ENCODE results near the gene MAPRE2.

The MAPRE2 gene

DNA sequence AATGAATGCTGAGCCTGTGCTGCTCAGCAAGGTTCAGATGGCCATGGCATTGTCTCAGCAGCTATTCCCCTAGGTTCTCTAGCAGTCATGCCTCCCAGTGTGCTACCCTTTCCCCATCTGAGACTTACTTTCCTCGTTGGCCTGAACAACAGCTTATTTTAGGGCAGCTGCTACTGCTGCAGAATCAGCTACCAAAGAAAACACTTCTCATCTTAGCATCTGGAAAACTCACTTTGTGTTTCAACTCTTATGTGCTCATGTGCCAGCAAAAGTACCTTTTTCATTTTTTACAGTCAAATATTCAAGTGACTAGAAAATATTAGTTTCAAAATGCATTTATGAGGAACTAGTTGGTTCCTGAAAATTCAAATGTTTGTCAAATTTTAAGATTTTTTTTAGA is 139.2 kb downstream of the MAPRE2 start:
- no peak for DNase-seq (ENCODE audit: low read depth in 3 of 3)

DNA sequence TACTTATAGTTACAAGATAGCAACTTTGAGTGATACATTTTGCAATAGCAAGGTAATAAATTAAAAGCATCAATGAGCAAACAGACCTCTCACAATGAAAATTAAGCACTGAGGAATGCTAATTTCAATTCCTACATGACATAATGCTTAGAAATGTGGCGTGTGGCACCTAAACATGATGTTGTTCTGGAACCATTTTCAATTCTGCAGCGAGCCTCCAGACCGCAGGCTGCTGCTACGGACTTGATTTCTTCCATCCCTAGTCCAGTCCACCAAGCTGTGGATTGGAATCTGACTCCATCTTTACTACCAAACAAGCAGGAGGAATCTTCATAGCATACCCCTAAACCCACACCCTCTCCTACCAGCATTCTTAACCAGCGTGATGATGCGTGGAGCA is 140.9 kb downstream of the MAPRE2 start:
- no peak for DNase-seq (ENCODE audit: low read depth in 3 of 3)

DNA sequence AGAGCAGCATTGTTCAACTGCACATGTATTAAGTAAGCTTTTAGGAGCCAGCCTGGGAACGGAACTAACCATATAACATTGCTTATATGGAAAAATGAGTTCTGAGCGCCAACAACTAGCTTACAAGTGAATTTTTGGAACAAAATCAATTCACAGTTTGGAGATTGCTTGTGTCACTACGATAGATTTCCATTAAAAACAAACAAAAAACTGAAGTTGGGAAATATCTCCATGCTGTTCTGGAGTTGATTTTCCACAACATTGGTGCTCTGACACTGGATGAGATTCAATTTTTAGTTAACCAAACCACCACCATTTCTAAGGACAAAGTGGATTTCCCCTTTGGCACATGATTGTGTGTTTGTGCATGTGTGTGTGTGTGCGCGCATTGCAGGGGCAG is 142.7 kb downstream of the MAPRE2 start:
- DNase-seq (ENCODE audit: low read depth in 3 of 3): no peak

GRCh38 chr18:35185771-35186170 is 144.6 kb downstream of the MAPRE2 start:
- no peak for DNase-seq (ENCODE audit: low read depth in 3 of 3)

DNA sequence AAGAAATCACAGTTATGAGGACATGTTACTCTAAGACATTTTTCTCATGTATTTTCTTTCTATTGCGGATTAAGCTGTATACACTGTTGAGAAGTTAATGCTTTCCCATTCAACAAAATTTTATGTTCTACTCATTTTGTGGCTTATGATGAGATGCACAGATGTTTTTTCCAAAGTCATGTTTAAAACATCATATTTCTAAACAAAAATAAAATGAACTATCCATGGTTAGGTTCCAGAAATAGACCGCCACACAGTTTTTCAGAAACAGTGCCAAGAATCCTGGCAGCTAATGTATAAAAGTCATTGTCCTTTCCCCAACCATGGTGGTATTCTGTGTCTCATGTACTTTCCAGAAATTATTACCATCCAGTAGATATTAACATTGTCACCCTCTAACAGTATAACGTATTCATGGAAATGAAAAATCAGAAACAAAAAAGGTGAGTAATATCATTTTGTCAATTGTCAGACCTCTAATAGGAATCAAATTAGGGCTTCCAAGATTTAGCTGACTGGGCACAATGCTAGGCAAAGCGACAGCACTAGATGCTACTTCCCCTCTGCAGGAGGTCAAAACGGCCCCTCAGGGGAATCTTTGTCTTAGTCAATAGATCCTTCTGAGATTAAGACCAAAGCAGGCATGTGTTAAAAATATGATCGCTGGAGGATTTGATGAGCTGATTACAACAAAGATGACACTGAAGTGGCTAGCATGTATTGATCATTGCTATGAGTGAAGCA is 145.2 kb downstream of the MAPRE2 start:
- DNase-seq (ENCODE audit: low read depth in 3 of 3): no peak

GRCh38 chr18:35189510-35189909 is 148.3 kb downstream of the MAPRE2 start:
- no peak for DNase-seq (ENCODE audit: low read depth in 3 of 3)

DNA sequence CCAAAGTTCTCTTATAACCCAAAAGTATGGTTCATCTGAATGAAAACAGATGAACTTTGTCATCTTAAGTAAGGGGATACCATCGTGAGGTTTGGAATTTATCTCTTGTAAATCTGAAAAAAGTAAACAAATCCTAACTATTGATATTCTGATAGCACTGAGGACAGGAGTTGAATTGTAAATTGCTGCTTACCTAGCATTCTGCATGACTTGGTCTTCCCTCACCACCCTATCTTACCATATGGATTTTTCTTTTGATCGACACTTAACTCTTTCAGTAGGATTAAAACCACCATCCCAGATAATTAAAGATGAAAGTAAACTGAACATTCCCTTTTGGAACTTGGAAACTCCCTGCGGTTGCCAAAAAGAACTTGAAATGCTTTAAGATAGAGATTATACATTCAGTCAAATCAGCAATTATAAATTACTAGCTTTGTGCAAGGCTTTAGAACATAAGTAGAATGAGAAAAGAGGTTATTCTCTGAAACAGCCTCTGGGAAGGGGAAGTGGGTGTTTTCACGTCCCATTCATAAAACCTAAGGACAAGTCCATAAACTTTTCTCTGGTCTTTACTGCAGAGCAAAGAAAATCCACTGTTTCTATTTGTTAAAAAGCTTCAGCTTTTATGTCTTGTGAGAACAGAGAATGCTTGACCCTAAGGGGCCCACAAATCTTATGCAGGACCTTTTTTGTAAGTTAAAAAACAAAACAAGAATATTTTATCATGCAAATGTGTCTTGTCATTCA is 149.9 kb downstream of the MAPRE2 start:
- no peak for DNase-seq (ENCODE audit: low read depth in 3 of 3)

DNA sequence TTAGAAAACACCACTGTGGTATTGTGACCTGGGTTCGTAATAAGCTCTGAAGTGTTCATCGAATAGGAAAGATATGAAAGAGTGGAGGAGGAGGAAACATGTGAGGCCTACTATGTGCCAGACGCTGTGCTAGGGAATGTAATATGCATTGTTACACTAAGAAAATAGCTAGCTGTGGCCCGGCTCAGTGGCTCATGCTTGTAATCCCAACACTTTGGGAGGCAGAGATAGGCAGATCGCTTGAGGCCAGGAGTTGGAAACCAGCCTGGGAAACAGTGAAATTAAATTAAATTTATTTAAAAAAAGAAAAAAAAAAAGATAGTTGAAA is 150.4 kb downstream of the MAPRE2 start:
- DNase-seq (ENCODE audit: low read depth in 3 of 3): no peak

- DNase-seq (ENCODE audit: low read depth in 3 of 3): no peak
Observed at GRCh38 chr18:35192415-35192814, 151.2 kb downstream of the MAPRE2 start.
